ENCODE data around the gene HECW1.
"Not testable (repeated sequence)": the region's sequence is repeated elsewhere in the genome, so short reads cannot be mapped to it uniquely, and the experiment has no call there.

Gene HECW1

DNA sequence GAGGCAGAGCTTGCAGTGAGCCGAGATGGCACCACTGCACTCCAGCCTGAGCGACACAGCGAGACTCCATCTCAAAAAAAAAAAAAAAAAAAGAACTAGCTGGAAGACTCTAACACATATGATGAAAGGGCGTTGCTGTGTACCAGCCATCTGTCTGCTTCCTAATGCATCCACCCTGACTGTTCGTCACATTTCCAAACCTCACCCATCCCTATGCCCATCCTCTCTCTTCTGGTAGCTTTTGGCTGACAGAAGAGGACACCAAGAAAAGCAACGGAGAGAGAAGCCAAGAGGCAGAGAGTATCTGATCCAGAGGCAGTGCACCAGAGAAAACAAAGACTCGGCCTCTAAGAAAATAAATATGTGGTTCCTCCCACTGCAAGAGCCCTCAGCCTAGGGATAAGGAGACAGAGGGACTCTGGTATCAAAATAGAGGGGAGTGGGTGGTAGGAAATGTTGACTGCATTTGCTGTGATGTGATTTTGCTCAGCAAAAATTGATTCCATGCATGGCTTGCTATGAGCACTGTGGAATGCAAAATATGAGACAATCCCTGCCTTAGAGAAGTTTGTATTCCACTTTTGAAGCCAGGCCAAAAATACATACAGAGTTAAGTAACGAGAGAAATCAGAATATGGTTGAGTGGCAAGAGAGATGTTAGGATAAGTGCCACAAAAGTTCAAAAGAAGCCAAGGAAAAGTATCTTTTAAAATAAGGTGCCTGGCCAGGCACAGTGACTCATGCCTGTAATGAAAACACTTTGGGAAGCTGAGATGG is 369.6 kb downstream of the HECW1 start:
- no peak for DNase-seq

DNA sequence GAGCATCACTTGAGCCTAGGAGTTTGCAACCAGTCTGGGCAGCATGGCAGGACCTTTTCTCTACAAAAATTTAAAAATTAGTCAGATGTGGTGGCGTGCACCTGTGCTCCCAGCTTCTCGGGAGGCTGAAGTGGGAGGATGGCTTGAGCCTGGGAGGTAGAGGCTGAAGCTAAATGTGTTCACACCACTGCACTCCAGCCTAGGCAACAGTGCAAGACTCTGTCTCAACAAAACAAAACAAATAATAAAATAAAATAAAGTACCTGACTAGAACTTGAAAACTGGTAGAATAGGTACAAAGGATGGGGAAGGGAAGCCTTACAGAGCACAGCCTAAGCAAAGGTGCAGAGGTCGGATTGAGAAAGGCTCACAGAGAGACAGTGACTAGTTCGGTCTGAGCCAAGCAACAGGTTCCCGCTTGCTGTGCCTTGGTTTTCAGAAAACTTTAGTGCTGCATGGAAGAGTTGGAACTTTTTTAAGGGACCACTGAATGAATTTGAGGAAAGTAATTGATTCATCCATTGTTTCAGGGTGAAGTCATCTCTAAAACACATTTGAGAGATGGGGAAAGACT is 370.3 kb downstream of the HECW1 start:
- no peak for DNase-seq

GRCh38 chr7:43484678-43485395 is 372.4 kb downstream of the HECW1 start:
- DNase-seq: no peak

DNA sequence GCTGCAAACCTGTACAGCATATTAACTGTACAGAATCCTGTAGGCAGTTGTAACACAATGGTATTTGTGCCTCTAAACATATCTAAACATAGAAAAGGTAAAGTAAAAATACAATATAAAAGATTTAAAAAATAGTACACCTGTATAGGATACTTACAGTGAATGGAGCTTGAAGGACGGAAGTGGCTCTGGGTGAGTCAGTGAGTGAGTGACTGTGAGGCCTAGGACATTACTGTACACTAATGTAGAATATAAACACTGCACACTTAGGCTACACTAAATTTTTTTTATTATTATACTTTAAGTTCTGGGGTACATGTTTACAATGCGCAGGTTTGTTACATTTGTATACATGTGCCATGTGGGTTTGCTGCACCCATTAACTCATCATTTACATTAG is 373.1 kb downstream of the HECW1 start:
- DNase-seq: no peak

- not testable (repeated sequence) for DNase-seq
Observed at GRCh38 chr7:43486008-43486407, 373.6 kb downstream of the HECW1 start.

DNA sequence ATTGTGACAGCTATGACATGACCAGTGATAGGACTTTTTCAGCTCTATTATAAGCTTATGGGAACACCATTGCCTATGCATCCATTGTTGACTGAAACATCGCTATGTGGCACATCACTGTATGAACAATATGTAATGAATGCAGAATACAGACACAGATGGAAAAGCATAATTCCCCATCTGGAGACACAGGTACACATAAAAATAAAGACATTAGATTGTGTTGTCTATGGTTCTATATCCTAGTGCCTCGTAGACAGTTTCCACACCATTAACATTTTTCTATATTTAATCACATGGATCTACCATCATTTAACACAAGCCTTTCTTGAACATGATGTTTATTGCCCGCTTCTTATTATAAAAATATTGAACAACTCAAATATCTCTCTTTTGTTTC is 374.2 kb downstream of the HECW1 start:
- no peak for DNase-seq

DNA sequence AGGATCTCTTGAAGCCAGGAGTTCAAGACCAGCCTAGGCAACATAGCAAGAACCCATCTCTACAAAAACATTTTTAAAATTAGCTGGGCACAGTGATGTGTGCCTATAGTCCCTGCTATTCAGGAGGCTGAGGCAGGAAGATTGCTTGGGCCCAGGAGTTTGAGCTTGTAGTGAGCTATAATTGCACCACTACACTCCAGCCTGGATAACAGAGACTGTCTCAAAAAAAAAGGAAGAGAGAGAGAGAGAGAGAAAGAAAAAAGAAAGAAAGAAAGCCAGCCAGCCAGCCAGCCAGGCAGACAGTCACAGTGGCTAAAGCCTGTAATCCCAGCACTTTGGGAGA is 375.3 kb downstream of the HECW1 start:
- no peak for DNase-seq

DNA sequence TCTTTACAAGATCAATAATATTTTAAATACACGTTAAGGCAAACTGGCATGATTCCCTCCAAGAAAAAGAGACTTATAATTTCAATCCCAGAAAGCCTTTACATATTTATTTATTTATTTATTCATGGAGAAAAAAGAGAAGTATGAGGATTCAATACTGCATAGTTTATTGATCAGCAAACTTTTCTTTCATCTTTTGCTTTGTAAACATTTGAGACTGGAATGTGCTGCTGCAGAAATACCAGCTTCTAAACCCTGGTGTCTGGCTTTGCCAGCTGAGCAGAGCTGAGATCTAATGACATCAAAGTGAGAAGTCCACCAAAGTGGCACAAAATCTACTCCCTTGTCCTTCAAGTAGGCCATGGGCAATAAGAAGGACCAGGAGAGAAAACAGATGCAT is 376.8 kb downstream of the HECW1 start:
- no peak for DNase-seq

DNA sequence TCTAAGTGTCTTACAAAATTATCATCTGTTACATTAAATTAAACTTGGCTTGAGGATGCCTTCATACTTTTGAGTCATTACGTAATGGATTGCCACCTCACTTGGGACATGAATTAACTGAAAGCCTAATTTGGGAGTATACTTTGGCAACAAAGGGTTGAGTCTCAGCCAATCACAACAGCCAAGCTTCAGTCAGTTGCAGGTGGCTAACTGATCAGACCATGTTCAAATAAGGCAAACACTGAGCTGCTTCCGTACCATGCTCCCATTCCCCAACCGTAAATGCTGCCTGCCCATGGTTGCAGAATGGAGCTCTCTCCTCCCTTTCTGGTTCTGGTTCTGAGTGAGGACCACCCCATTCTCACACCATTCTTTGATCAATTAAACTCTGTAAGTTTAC is 377.6 kb downstream of the HECW1 start:
- DNase-seq: no peak

DNA sequence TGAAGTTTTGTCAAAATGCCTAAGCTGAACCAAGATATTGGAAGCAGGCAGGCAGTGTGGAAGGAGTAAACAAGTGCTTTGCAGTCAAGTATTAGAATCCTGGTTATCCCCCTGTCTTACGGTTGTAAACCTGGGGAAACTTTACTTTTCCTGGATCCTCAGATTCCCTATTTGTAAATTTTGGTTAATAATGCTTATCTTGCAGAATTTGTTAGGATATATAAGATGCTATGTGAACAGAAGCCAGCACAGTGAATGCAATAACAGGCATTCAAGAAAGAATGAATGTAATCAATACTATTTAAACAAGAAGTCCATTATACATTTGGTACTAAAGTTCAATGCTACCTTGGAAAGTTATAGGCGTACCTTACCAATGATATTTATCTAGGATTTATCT is 378.7 kb downstream of the HECW1 start:
- DNase-seq: no peak

GRCh38 chr7:43491984-43492383 is 379.5 kb downstream of the HECW1 start:
- DNase-seq: no peak

DNA sequence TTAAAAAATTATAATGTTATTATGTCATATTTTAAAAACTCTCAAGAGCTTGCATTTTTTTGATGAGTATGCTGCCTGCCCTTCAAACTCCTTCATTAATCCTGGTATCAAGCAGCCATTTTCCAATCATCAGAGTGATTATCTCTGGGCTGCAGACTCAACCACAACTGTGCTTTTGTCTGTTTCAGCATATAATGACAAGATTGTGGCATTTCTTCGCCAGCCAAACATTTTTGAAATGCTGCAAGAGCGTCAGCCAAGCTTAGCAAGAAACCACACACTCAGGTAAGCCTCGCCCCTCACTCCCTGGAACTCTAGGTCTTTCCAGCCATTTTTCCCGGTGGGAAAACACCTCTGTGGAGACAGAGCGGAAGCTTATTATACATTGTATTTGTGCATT is 380.4 kb downstream of the HECW1 start:
- DNase-seq: no peak

- DNase-seq: no peak
Observed at GRCh38 chr7:43495572-43495971, 383.1 kb downstream of the HECW1 start.

DNA sequence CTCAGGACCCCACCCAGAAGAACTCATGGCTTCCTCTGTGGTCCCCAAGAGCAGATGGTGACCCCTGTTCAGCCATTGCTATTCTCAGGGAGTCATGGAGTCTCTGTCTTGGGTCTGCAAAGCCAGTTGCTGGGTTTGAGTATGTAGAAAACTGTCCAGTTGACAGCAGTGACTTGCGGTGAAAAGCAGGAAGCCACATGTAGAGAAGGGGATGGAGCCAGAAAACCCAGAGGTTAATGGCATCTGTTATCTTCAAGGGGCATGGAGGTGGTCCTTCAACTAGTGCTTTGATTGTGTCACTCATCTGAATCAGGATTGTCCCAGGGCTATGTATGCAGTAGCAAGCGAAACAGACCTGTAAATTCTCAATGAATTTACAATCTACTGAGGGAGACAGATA is 384.1 kb downstream of the HECW1 start:
- DNase-seq: no peak

DNA sequence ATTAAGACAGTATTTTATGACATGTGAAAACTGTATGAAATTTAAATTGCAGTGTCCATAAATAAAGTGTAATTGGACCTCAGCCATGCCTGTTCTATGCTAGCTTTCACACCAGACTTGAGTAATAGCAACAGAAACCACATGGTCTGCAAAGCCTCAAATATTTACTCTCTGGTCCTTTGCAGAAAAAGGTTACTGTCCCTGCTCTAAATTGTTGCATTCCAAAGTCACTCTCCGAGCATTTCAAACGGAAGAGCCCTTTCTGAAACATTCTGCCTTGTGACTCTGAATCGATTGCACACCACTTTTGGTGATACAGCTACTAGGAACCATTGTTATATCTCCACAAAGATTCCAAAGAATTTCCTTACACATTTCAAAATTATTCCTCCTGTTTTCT is 389.4 kb downstream of the HECW1 start:
- DNase-seq: no peak

- no peak for DNase-seq
Observed at GRCh38 chr7:43502941-43503340, 390.5 kb downstream of the HECW1 start.

DNA sequence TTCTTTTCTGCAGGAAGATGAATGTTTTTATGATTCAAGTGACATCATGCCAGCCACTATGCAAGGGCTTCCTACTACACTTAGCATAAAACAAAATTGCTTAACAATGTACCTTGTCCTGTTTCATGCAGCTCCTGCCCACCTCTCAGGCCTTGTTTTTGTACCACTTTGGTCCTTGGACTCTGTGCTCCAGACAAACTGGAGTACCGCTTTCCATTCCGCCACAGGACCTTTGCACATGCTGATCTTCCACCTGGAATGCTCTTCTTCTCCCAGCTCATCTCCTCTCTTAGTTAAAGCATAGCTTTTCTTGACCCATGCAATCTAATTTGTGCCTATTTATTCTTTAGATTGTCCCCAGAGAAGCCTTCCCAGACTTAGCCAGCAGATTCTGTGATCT is 393.0 kb downstream of the HECW1 start:
- no peak for DNase-seq

- no peak for DNase-seq
Observed at GRCh38 chr7:43506460-43506859, 394.0 kb downstream of the HECW1 start.

- DNase-seq: no peak
Observed at GRCh38 chr7:43508461-43508860, 396.0 kb downstream of the HECW1 start.

DNA sequence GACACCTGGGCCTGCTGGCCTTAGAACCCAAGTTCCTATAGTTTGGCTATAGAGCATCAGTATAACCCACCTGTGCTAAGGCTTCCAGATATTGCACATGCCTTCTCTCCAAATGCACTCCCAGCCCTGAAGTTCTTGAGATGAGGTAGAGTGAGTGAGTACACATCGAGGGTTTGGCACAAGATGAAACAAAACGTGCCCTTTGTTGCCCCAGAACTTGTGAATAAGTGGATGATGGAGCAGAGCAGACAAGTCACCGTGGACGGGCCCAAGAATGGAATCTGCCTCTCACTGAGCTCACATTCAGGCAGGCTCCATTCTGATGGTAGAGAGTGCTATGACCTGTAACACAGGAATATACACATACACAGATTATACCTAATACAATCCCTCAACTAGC is 397.5 kb downstream of the HECW1 start:
- no peak for DNase-seq

DNA sequence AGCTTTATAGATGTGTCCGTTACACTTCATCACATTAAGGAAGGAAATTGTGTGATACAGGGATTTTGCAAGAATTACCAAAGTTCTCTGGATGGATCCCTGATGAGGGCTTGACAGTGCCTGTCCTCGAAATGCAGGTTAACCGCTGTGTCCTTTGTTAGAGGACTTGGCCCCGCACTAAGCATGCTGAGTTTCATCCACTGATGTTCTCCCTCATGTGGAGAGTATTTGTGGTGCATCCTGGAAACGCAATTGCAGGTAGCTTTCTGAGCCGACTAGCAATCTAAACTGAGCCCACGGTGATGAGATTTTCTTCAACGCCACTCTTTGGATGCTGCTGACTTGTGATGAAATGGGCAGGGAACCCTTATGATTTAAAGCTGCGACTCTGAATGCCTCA is 398.6 kb downstream of the HECW1 start:
- no peak for DNase-seq

- no peak for DNase-seq
Observed at GRCh38 chr7:43511769-43512515, 399.5 kb downstream of the HECW1 start.

DNA sequence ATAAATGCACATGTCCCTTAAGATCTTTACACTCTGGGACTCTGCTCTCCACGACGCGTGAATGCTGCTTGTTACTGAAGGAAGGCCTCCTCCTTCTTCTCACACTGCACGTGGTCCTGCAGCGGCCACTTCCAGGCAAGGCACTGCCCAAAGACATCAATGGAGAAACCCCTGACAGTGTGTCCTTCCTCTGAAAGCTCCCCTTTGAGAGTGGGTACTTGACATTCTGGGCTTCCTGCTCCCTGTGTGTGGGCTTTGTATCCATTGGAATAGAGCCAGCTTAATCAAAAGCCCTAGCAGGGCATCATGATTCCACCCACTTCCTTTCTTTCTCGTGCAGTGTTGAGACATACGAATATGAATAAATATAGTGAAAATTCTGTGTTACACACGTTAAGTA is 400.8 kb downstream of the HECW1 start:
- no peak for DNase-seq
